NCI-H2107 treated with DMSO at 0.1 percent for 48 hours (cell line): ENCODE measurements around the gene ZG16B.

Experiments used
- DNase-seq: peaks from one replicate; lab custom pipeline; 2025; ENCODE audit not compliant: unreplicated experiment; lab: John Stamatoyannopoulos, UW

The ZG16B gene

GRCh38 chr16:2804728-2805127 is 25.4 kb upstream of the ZG16B start:
- no peak for DNase-seq

GRCh38 chr16:2806286-2806685 is 23.8 kb upstream of the ZG16B start:
- no peak for DNase-seq

GRCh38 chr16:2808181-2808580 is 21.9 kb upstream of the ZG16B start:
- DNase-seq: no peak

- DNase-seq: no peak
These were observed 20.8 kb upstream of the ZG16B start for GRCh38 chr16:2809149-2809760.

GRCh38 chr16:2810651-2811050 is 19.5 kb upstream of the ZG16B start:
- no peak for DNase-seq

- no peak for DNase-seq
These were observed 18.2 kb upstream of the ZG16B start for GRCh38 chr16:2811703-2812471.

GRCh38 chr16:2813771-2814221 is 16.3 kb upstream of the ZG16B start:
- no peak for DNase-seq

- DNase-seq: no peak
These were observed 15.4 kb upstream of the ZG16B start for GRCh38 chr16:2814551-2815298.

- no peak for DNase-seq
These were observed 14.8 kb upstream of the ZG16B start for GRCh38 chr16:2815299-2815771.

GRCh38 chr16:2816751-2817339 is 13.3 kb upstream of the ZG16B start, which contains the start of gene PRSS21:
TSS of gene PRSS21 (plus strand) at chr16:2817237. CDS start at chr16:2817269, 32 bp downstream.
- no peak for DNase-seq

GRCh38 chr16:2817340-2818271 is 12.5 kb upstream of the ZG16B start:
- no peak for DNase-seq

GRCh38 chr16:2818272-2818876 is 11.7 kb upstream of the ZG16B start:
- DNase-seq: no peak

- DNase-seq: no peak
These were observed 10.7 kb upstream of the ZG16B start for GRCh38 chr16:2819179-2819938.

- DNase-seq: no peak
These were observed 9.9 kb upstream of the ZG16B start for GRCh38 chr16:2819939-2820835.

- DNase-seq: no peak
These were observed 9.1 kb upstream of the ZG16B start for GRCh38 chr16:2820836-2821486.

- DNase-seq: no peak
These were observed 8.5 kb upstream of the ZG16B start for GRCh38 chr16:2821487-2822157.

- no peak for DNase-seq
These were observed 8.0 kb upstream of the ZG16B start for GRCh38 chr16:2822158-2822495.
